Measurements from ENCODE around the gene MS4A6E.

The MS4A6E gene

GRCh38 chr11:60318726-60319125, 8.3 kb upstream of the MS4A6E start:
- no peak for TF ChIP-seq Cebpa-rat (IDR thresholded peaks at IDR 0.05)
- no peak overlapping the region for H3K9ac ChIP-seq
- peaks cover 49 to 82% (median 65%) of the 10 kb centered on the region in 11 experiments for H3K9me3 ChIP-seq (replicated peaks in 1 of 11)

GRCh38 chr11:60321051-60321450, 6.0 kb upstream of the MS4A6E start:
- no peak overlapping the region for H3K4me3 ChIP-seq
- H3K9ac ChIP-seq: no peak overlapping the region
- peaks cover 55 to 90% (median 82%) of the 10 kb centered on the region in 11 experiments for H3K9me3 ChIP-seq (replicated peaks in 1 of 11)
- peaks cover 0 to 9% (median 0%) of the 10 kb centered on the region in 11 experiments; a peak in 6 of 22 replicates for H3K36me3 ChIP-seq
- H4K20me1 ChIP-seq: no peaks in the 10 kb centered on the region
- no peaks in the 10 kb centered on the region for H3K27me3 ChIP-seq
- H3K4me2 ChIP-seq: no peak overlapping the region
- TF ChIP-seq Cebpa-rat (IDR thresholded peaks at IDR 0.05): no peak
- H3K4me1 ChIP-seq: peaks cover 0 to 28% (median 0%) of the 10 kb centered on the region in 10 experiments; a peak in 4 of 20 replicates
- no peak overlapping the region for H3K27ac ChIP-seq

More at GRCh38 chr11:60318726-60319125, 8.3 kb upstream of the MS4A6E start:
- Histone ChIP-seq H3K36me3 (peaks cover 0 to 7% (median 0%) of the 10 kb centered on the region in 11 experiments; a peak in 2 of 22 replicates), H4K20me1 (no peaks in the 10 kb centered on the region), H3K4me2 (no peak overlapping the region), H3K4me3 (0 out of 20 replicates have a peak overlapping the region, but pooled peaks of 1 of the 10 experiments have one; percentile 10), H3K27me3 (no peaks in the 10 kb centered on the region), H3K27ac (no peak overlapping the region), H3K4me1 (peaks cover 7 to 52% (median 12%) of the 10 kb centered on the region in 10 experiments)

GRCh38 chr11:60328460-60328859, 1.4 kb downstream of the MS4A6E start:
- Histone ChIP-seq H3K4me1 (peaks cover 0 to 28% (median 4%) of the 10 kb centered on the region in 10 experiments; a peak in 10 of 20 replicates), H3K27me3 (no peaks in the 10 kb centered on the region), H3K4me2 (no peak overlapping the region), H4K20me1 (no peaks in the 10 kb centered on the region), H3K9me3 (replicated peaks in 1 of 11) (peaks cover 41 to 63% (median 51%) of the 10 kb centered on the region in 11 experiments), H3K27ac (no peak overlapping the region), H3K9ac (no peak overlapping the region), H3K4me3 (no peak overlapping the region), H3K36me3 (peaks cover 0 to 6% (median 0%) of the 10 kb centered on the region in 11 experiments; a peak in 7 of 22 replicates)
- TF ChIP-seq Cebpa-rat (IDR thresholded peaks at IDR 0.05): peak in 2 of 11 experiments; percentile 25 to 36; a peak in 1 of 22 replicates

- no peaks in the 10 kb centered on the region for H4K20me1 ChIP-seq
Observed at GRCh38 chr11:60332846-60333245, 5.8 kb downstream of the MS4A6E start.

GRCh38 chr11:60334005-60334620, 7.1 kb downstream of the MS4A6E start:
- no peaks in the 10 kb centered on the region for H4K20me1 ChIP-seq

More at GRCh38 chr11:60332846-60333245, 5.8 kb downstream of the MS4A6E start:
- Histone ChIP-seq H3K36me3 (no peaks in the 10 kb centered on the region), H3K27ac (peak overlapping the region in 3 of 11 experiments; percentile 66 to 91 (median 87); a peak in 6 of 22 replicates), H3K9ac (peak overlapping the region in 3 of 11 experiments; percentile 14 to 74 (median 62); a peak in 3 of 22 replicates), H3K27me3 (no peaks in the 10 kb centered on the region), H3K4me1 (peaks cover 12 to 71% (median 19%) of the 10 kb centered on the region in 10 experiments; a peak in 19 of 20 replicates), H3K9me3 (replicated peaks in 1 of 11) (peaks cover 12 to 27% (median 16%) of the 10 kb centered on the region in 11 experiments), H3K4me2 (peak overlapping the region in 5 of 11 experiments; percentile 6 to 84 (median 56); a peak in 9 of 22 replicates), H3K4me3 (no peak overlapping the region)
- no peak for TF ChIP-seq Cebpa-rat (IDR thresholded peaks at IDR 0.05)

GRCh38 chr11:60336767-60337391, 9.8 kb downstream of the MS4A6E start:
- Histone ChIP-seq H3K9me3 (replicated peaks in 1 of 11) (0 out of 22 replicates have a peak, but pooled peaks cover 0 to 6% (median 0%) of the 10 kb centered on the region in 11 experiments), H3K4me1 (peaks cover 12 to 87% (median 19%) of the 10 kb centered on the region in 10 experiments; a peak in 19 of 20 replicates), H3K36me3 (no peaks in the 10 kb centered on the region), H4K20me1 (no peaks in the 10 kb centered on the region), H3K27ac (peak overlapping the region in 1 of 11 experiments; percentile 19; a peak in 3 of 22 replicates), H3K9ac (no peak overlapping the region), H3K27me3 (no peaks in the 10 kb centered on the region), H3K4me3 (no peak overlapping the region), H3K4me2 (peak overlapping the region; percentile 34 to 84 (median 57))
- no peak for TF ChIP-seq Cebpa-rat (IDR thresholded peaks at IDR 0.05)

More at GRCh38 chr11:60334005-60334620, 7.1 kb downstream of the MS4A6E start:
- H3K4me3 ChIP-seq: no peak overlapping the region
- H3K27me3 ChIP-seq: no peaks in the 10 kb centered on the region
- TF ChIP-seq Cebpa-rat (IDR thresholded peaks at IDR 0.05): no peak
- peak overlapping the region in 2 of 11 experiments; percentile 62 to 74; a peak in 4 of 22 replicates for H3K9ac ChIP-seq
- peak overlapping the region in 3 of 11 experiments; percentile 56 to 84 (median 74); a peak in 6 of 22 replicates for H3K4me2 ChIP-seq
- H3K4me1 ChIP-seq: peaks cover 12 to 76% (median 19%) of the 10 kb centered on the region in 10 experiments; a peak in 19 of 20 replicates
- H3K9me3 ChIP-seq (replicated peaks in 1 of 11): peaks cover 12 to 23% (median 14%) of the 10 kb centered on the region in 11 experiments; a peak in 21 of 22 replicates
- H3K36me3 ChIP-seq: no peaks in the 10 kb centered on the region
- H3K27ac ChIP-seq: peak overlapping the region in 3 of 11 experiments; percentile 66 to 91 (median 87); a peak in 6 of 22 replicates

- Histone ChIP-seq H3K4me3 (no peak overlapping the region), H3K9ac (no peak overlapping the region), H4K20me1 (no peaks in the 10 kb centered on the region), H3K27ac (no peak overlapping the region), H3K27me3 (no peaks in the 10 kb centered on the region), H3K9me3 (replicated peaks in 1 of 11) (peaks cover 0 to 10% (median 0%) of the 10 kb centered on the region in 11 experiments; a peak in 2 of 22 replicates), H3K4me2 (peak overlapping the region in 3 of 11 experiments; percentile 74 to 84 (median 75); a peak in 3 of 22 replicates), H3K4me1 (peaks cover 12 to 82% (median 17%) of the 10 kb centered on the region in 10 experiments; a peak in 19 of 20 replicates), H3K36me3 (no peaks in the 10 kb centered on the region)
- no peak for TF ChIP-seq Cebpa-rat (IDR thresholded peaks at IDR 0.05)
Observed at GRCh38 chr11:60338053-60338452, 11.0 kb downstream of the MS4A6E start.

GRCh38 chr11:60339356-60339755, 12.3 kb downstream of the MS4A6E start:
- Histone ChIP-seq H3K4me2 (peak overlapping the region in 2 of 11 experiments; percentile 34 to 60; a peak in 4 of 22 replicates), H3K9me3 (replicated peaks in 1 of 11) (peaks cover 0 to 10% (median 0%) of the 10 kb centered on the region in 11 experiments; a peak in 2 of 22 replicates), H3K36me3 (no peaks in the 10 kb centered on the region), H3K4me1 (peaks cover 12 to 79% (median 15%) of the 10 kb centered on the region in 10 experiments; a peak in 19 of 20 replicates), H3K27me3 (no peaks in the 10 kb centered on the region), H3K27ac (no peak overlapping the region), H4K20me1 (no peaks in the 10 kb centered on the region), H3K9ac (no peak overlapping the region), H3K4me3 (no peak overlapping the region)
- no peak for TF ChIP-seq Cebpa-rat (IDR thresholded peaks at IDR 0.05)

All from BLaER1 treated with 17β-estradiol and CSF1 and Interleukin-3, amounts not matched to agents 10 nM and 100 nM (cell line).